K562 (cell line): ENCODE measurements around the gene SHH.

Source experiments
- EZH2 ChIP-seq: IDR thresholded peaks from 2 replicates; pipeline ENCODE4 v1.6.1; 2012; ENCODE audit warnings: low read depth, mild to moderate bottlenecking, inconsistent platforms, low read length, borderline replicate concordance
- JUND ChIP-seq, 2 experiments: IDR thresholded peaks; 2 replicates in 1 of 2; 3 replicates in 1 of 2; pipeline ENCODE4 v1.6.1; 2011; ENCODE audit warnings: borderline replicate concordance in 2 of 2, low read depth in 2 of 2, low read length in 2 of 2, improper control_type of control experiment in 1 of 2, missing biosample characterization in 1 of 2, missing genetic modification characterization in 1 of 2, missing genetic modification reagents in 1 of 2
- MXD1 ChIP-seq: fragments of 250-450 bp; sonication (Bioruptor Pico); IDR thresholded peaks from 2 replicates; pipeline ENCODE4 v1.8.0; 2021; ENCODE audit warnings: borderline replicate concordance, mild to moderate bottlenecking, moderate library complexity; ENCODE audit not compliant: poor library complexity, severe bottlenecking
- NR2F6 ChIP-seq: fragments of 450-650 bp; formaldehyde crosslinking; IDR thresholded peaks from 2 replicates; pipeline ENCODE4 v1.4.0; 2020; ENCODE audit warnings: mild to moderate bottlenecking
- NR3C1 ChIP-seq: sonication (generic); formaldehyde crosslinking; IDR thresholded peaks from 2 replicates; pipeline ENCODE4 v1.8.1; 2022; ENCODE audit warnings: missing genetic modification reagents
- POLR2AphosphoS5 ChIP-seq: IDR thresholded peaks from 2 replicates; pipeline ENCODE4 v1.6.1; 2011; ENCODE audit warnings: mild to moderate bottlenecking, low read depth, low read length, moderate library complexity; ENCODE audit not compliant: control insufficient read depth, insufficient read depth
- STAG1 ChIP-seq: sonication (generic); formaldehyde crosslinking; IDR thresholded peaks from 2 replicates; pipeline ENCODE4 v1.5.0; 2020; ENCODE audit warnings: missing genetic modification reagents, borderline replicate concordance
- ZC3H8 ChIP-seq: fragments of 450-650 bp; IDR thresholded peaks from 2 replicates; pipeline ENCODE4 v1.6.1; 2017
- ZKSCAN8 ChIP-seq: fragments of 200-800 bp; sonication (Bioruptor generic); IDR thresholded peaks from 2 replicates; pipeline ENCODE4 v1.6.1; 2016; ENCODE audit warnings: missing genetic modification characterization, missing compliant biosample characterization
- ZNF384 ChIP-seq: IDR thresholded peaks from 2 replicates; pipeline ENCODE4 v1.6.1; 2012; ENCODE audit warnings: low read depth, low read length, improper control_type of control experiment
- ZNF609 ChIP-seq: sonication (generic); formaldehyde crosslinking; IDR thresholded peaks from 2 replicates; pipeline ENCODE4 v1.8.1; 2023; ENCODE audit warnings: missing genetic modification reagents, mild to moderate bottlenecking, borderline replicate concordance

GRCh38 chr7:155754165-155754564, 58.1 kb downstream of the SHH start:
- TF ChIP-seq ZC3H8 (no peak), ZKSCAN8 (CRISPR knock-in tag) (no peak), ZNF384 (no peak), STAG1 (no peak), MXD1 (CRISPR knock-in tag) (no peak), EZH2 (no peak), JUND (IDR thresholded peaks at IDR 0.05; ENCODE audit: borderline replicate concordance, low read depth, low read length) (no peak), JUND (tag; IDR thresholded peaks at IDR 0.05; ENCODE audit: borderline replicate concordance, low read depth, low read length) (no peak), ZNF609 (no peak), NR2F6 (CRISPR knock-in tag) (no peak), NR3C1 (CRISPR knock-in tag) (no peak), POLR2AphosphoS5 (no peak)
